HepG2 (cell line): ENCODE results near the gene ADI1. TPM values are rescaled to one million over a fixed set of nuclear protein-coding genes. Genes with fewer than 3 reads are reported as not detected.

ENCODE experiments used
- CHD2 ChIP-seq: IDR thresholded peaks from 2 replicates; pipeline ENCODE4 v1.6.1; 2011; ENCODE audit warnings: low read depth, low read length, improper control_type of control experiment
- IKZF1 ChIP-seq: fragments of 450-650 bp; IDR thresholded peaks from 2 replicates; pipeline ENCODE4 v1.7.1; 2016
- IKZF4 ChIP-seq: sonication (generic); formaldehyde crosslinking; IDR thresholded peaks from 2 replicates; pipeline ENCODE4 v1.5.1; 2020; ENCODE audit warnings: borderline replicate concordance, mild to moderate bottlenecking, low read depth, missing genetic modification reagents; ENCODE audit errors: not compliant biosample characterization
- PTBP1 ChIP-seq: fragments of 200-400 bp; formaldehyde crosslinking; IDR thresholded peaks from 2 replicates; pipeline ENCODE4 v1.6.1; 2018; ENCODE audit warnings: low read length, low read depth; ENCODE audit not compliant: poor library complexity, severe bottlenecking
- ZFP36L1 ChIP-seq: sonication (generic); formaldehyde crosslinking; IDR thresholded peaks from 2 replicates; pipeline ENCODE4 v1.8.0; 2022; ENCODE audit warnings: mild to moderate bottlenecking, missing genetic modification reagents, moderate library complexity
- ZNF775 ChIP-seq: sonication (generic); formaldehyde crosslinking; IDR thresholded peaks from 2 replicates; pipeline ENCODE4 v1.4.0; 2020; ENCODE audit warnings: missing genetic modification reagents, mild to moderate bottlenecking, moderate library complexity, borderline replicate concordance
- polyA plus RNA-seq, 8 experiments: library from polyadenylated mRNA; depleted of rRNA in 3 of 8; stranded (reverse) in 7 of 8; unstranded in 1 of 8; fragments of >200 nt; fragmentation: Illumina TruSeq in 4 of 8; extraction: Trizol in 4 of 8; gene quantifications; 2 replicates each; pipeline versions ENCODE4 v1.2.1 to v1.2.3, GENCODE V29; 2011 to 2016; ENCODE audit warnings: low read depth in 4 of 8, missing spikeins in 1 of 8, mixed read lengths in 1 of 8; ENCODE audit not compliant: insufficient read depth in 1 of 8
- total RNA-seq, 5 experiments: library from RNA; depleted of rRNA; stranded (reverse); fragments of >200 nt; fragmentation: Illumina TruSeq; extraction: Trizol; gene quantifications; 2 replicates each; pipeline ENCODE4 v1.2.3, GENCODE V29; 2016; ENCODE audit warnings: low read depth in 1 of 5
- TF ChIP-seq, protein P1 (sequence below): sonication (generic); formaldehyde crosslinking; IDR thresholded peaks from 2 replicates; pipeline ENCODE4 v1.8.0; 2022; ENCODE audit warnings: mild to moderate bottlenecking, missing genetic modification reagents; ENCODE audit not compliant: insufficient replicate concordance
- TF ChIP-seq, protein P2 (sequence below): sonication (generic); formaldehyde crosslinking; IDR thresholded peaks from 2 replicates; pipeline ENCODE4 v1.5.1; 2020; ENCODE audit warnings: mild to moderate bottlenecking, moderate library complexity, missing genetic modification reagents
- TF ChIP-seq, protein P3 (sequence below): IDR thresholded peaks from 2 replicates; pipeline ENCODE4 v1.6.1; 2018; ENCODE audit warnings: missing genetic modification reagents, mild to moderate bottlenecking, missing compliant biosample characterization
- TF ChIP-seq, protein P4 (sequence below), 2 experiments: sonication (generic) in 1 of 2; formaldehyde crosslinking in 1 of 2; IDR thresholded peaks; 2 replicates each; pipeline versions ENCODE4 v1.5.1 to v1.6.1; 2011 to 2020; ENCODE audit warnings: borderline replicate concordance in 1 of 2, low read depth in 1 of 2, low read length in 1 of 2, mild to moderate bottlenecking in 1 of 2, missing genetic modification reagents in 1 of 2, moderate library complexity in 1 of 2
- TF ChIP-seq, protein P5 (sequence below): sonication (generic); formaldehyde crosslinking; IDR thresholded peaks from 2 replicates; pipeline ENCODE4 v1.4.0; 2020; ENCODE audit warnings: missing genetic modification reagents
- TF ChIP-seq, protein P6 (sequence below): sonication (generic); formaldehyde crosslinking; conservative IDR thresholded peaks from 2 replicates; pipeline ENCODE4 v1.8.0; 2022; ENCODE audit warnings: mild to moderate bottlenecking, moderate library complexity, missing genetic modification reagents
- TF ChIP-seq, protein P7 (sequence below): sonication (generic); formaldehyde crosslinking; conservative IDR thresholded peaks from 2 replicates; pipeline ENCODE4 v1.4.0; 2020; ENCODE audit warnings: missing genetic modification reagents
- TF ChIP-seq, protein P8 (sequence below): sonication (generic); formaldehyde crosslinking; IDR thresholded peaks from 2 replicates; pipeline ENCODE4 v1.4.0; 2020; ENCODE audit warnings: mild to moderate bottlenecking, missing genetic modification reagents

ADI1 gene
- total and polyA plus RNA-seq, 2 of the 13 experiments (the other 11 are each of a cell fraction or from before 2014, with no cell fraction given) = 28.7 to 123 TPM

DNA sequence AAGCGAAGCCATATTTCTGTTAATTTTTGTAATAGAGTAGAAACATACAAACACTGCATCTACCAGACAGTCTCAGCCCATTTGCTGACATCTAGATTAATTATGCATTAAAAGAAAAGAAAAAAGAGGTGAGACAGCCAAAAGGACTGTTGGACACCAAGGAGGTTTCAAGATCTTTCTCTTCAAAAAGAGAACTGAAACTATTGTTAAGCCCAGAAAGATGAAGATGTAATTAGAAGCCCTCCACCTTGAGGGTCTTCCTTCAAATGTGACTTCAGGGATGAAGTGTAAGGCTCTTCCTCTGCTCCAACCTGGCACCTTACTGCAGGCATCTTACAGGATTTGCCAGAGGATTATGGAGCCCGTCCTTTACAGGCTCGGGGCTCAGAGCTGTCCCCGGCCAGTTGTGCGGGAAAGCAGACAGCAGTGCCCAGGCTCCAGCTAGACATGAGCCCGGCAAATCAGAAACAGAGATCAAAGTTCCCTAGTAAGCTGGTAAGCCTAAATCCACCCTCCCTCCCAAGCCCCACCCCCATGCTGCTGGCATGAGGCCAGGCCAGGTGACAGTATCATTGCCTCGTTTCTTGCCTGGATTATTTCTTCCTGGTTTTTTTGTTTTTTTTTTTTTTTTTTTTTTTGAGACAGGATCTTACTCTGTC, 38.9 kb downstream of the ADI1 start (continued):
- TF ChIP-seq, protein P1, sequence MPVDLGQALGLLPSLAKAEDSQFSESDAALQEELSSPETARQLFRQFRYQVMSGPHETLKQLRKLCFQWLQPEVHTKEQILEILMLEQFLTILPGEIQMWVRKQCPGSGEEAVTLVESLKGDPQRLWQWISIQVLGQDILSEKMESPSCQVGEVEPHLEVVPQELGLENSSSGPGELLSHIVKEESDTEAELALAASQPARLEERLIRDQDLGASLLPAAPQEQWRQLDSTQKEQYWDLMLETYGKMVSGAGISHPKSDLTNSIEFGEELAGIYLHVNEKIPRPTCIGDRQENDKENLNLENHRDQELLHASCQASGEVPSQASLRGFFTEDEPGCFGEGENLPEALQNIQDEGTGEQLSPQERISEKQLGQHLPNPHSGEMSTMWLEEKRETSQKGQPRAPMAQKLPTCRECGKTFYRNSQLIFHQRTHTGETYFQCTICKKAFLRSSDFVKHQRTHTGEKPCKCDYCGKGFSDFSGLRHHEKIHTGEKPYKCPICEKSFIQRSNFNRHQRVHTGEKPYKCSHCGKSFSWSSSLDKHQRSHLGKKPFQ = no peak
- TF ChIP-seq, protein P2, sequence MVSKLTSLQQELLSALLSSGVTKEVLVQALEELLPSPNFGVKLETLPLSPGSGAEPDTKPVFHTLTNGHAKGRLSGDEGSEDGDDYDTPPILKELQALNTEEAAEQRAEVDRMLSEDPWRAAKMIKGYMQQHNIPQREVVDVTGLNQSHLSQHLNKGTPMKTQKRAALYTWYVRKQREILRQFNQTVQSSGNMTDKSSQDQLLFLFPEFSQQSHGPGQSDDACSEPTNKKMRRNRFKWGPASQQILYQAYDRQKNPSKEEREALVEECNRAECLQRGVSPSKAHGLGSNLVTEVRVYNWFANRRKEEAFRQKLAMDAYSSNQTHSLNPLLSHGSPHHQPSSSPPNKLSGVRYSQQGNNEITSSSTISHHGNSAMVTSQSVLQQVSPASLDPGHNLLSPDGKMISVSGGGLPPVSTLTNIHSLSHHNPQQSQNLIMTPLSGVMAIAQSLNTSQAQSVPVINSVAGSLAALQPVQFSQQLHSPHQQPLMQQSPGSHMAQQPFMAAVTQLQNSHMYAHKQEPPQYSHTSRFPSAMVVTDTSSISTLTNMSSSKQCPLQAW (CRISPR knock-in tag) = peak; percentile 66; the same call in 1 of the 2 replicates
- TF ChIP-seq ZNF775 (CRISPR knock-in tag) (no peak), PTBP1 (no peak), CHD2 (no peak), IKZF1 (no peak), IKZF4 (CRISPR knock-in tag) (no peak), ZFP36L1 (CRISPR knock-in tag) (no peak)
- TF ChIP-seq, protein P3, sequence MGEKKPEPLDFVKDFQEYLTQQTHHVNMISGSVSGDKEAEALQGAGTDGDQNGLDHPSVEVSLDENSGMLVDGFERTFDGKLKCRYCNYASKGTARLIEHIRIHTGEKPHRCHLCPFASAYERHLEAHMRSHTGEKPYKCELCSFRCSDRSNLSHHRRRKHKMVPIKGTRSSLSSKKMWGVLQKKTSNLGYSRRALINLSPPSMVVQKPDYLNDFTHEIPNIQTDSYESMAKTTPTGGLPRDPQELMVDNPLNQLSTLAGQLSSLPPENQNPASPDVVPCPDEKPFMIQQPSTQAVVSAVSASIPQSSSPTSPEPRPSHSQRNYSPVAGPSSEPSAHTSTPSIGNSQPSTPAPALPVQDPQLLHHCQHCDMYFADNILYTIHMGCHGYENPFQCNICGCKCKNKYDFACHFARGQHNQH = 0 out of 2 replicates have a peak, but pooled peaks have one; percentile 20
- TF ChIP-seq, protein P4, sequence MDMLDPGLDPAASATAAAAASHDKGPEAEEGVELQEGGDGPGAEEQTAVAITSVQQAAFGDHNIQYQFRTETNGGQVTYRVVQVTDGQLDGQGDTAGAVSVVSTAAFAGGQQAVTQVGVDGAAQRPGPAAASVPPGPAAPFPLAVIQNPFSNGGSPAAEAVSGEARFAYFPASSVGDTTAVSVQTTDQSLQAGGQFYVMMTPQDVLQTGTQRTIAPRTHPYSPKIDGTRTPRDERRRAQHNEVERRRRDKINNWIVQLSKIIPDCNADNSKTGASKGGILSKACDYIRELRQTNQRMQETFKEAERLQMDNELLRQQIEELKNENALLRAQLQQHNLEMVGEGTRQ (IDR thresholded peaks at IDR 0.05; ENCODE audit: low read depth, low read length) = no peak
- TF ChIP-seq, protein P4 (CRISPR knock-in tag; IDR thresholded peaks at IDR 0.05; ENCODE audit: borderline replicate concordance) = no peak
- TF ChIP-seq, protein P5, sequence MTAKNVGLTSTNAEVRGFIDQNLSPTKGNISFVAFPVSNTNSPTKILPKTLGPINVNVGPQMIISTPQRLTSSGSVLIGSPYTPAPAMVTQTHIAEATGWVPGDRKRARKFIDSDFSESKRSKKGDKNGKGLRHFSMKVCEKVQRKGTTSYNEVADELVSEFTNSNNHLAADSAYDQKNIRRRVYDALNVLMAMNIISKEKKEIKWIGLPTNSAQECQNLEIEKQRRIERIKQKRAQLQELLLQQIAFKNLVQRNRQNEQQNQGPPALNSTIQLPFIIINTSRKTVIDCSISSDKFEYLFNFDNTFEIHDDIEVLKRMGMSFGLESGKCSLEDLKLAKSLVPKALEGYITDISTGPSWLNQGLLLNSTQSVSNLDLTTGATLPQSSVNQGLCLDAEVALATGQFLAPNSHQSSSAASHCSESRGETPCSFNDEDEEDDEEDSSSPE = peak; percentile 48; the same call in 1 of the 2 replicates
- TF ChIP-seq, protein P6, sequence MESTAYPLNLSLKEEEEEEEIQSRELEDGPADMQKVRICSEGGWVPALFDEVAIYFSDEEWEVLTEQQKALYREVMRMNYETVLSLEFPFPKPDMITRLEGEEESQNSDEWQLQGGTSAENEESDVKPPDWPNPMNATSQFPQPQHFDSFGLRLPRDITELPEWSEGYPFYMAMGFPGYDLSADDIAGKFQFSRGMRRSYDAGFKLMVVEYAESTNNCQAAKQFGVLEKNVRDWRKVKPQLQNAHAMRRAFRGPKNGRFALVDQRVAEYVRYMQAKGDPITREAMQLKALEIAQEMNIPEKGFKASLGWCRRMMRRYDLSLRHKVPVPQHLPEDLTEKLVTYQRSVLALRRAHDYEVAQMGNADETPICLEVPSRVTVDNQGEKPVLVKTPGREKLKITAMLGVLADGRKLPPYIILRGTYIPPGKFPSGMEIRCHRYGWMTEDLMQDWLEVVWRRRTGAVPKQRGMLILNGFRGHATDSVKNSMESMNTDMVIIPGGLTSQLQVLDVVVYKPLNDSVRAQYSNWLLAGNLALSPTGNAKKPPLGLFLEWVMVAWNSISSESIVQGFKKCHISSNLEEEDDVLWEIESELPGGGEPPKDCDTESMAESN (CRISPR knock-in tag) = no peak
- TF ChIP-seq, protein P7, sequence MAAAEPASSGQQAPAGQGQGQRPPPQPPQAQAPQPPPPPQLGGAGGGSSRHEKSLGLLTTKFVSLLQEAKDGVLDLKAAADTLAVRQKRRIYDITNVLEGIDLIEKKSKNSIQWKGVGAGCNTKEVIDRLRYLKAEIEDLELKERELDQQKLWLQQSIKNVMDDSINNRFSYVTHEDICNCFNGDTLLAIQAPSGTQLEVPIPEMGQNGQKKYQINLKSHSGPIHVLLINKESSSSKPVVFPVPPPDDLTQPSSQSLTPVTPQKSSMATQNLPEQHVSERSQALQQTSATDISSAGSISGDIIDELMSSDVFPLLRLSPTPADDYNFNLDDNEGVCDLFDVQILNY (CRISPR knock-in tag) = no peak
- TF ChIP-seq, protein P8, sequence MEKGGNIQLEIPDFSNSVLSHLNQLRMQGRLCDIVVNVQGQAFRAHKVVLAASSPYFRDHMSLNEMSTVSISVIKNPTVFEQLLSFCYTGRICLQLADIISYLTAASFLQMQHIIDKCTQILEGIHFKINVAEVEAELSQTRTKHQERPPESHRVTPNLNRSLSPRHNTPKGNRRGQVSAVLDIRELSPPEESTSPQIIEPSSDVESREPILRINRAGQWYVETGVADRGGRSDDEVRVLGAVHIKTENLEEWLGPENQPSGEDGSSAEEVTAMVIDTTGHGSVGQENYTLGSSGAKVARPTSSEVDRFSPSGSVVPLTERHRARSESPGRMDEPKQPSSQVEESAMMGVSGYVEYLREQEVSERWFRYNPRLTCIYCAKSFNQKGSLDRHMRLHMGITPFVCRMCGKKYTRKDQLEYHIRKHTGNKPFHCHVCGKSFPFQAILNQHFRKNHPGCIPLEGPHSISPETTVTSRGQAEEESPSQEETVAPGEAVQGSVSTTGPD (CRISPR knock-in tag) = no peak
